Adipocyte (in vitro differentiated cells): ENCODE measurements around the gene LGALS1.
A peak's percentile ranks its signal among the peaks of the same experiment; 100 is the strongest.

Source experiments
- DNase-seq: peaks from one replicate; pipeline ENCODE4 v3.0.0-alpha.2; 2015; ENCODE audit warnings: low read depth
- H3K27me3 ChIP-seq: replicated peaks from 2 replicates; pipeline ENCODE4 v1.7.0; 2013; ENCODE audit warnings: mild to moderate bottlenecking, low read length, moderate library complexity; ENCODE audit not compliant: control insufficient read depth, insufficient read depth
- H3K36me3 ChIP-seq: 2 replicates; pipeline ENCODE4 v1.7.0; 2013; ENCODE audit warnings: low read length, mild to moderate bottlenecking, moderate library complexity; ENCODE audit not compliant: control insufficient read depth, insufficient read depth, severe bottlenecking
- H3K4me1 ChIP-seq: 2 replicates; pipeline ENCODE4 v1.7.0; 2013; ENCODE audit warnings: mild to moderate bottlenecking, low read length, moderate library complexity; ENCODE audit not compliant: control insufficient read depth, insufficient read depth
- H3K4me3 ChIP-seq: 2 replicates; pipeline ENCODE4 v1.7.0; 2013; ENCODE audit warnings: mild to moderate bottlenecking, low read length, moderate library complexity
- H3K9ac ChIP-seq: 2 replicates; pipeline ENCODE4 v1.7.0; 2013; ENCODE audit warnings: mild to moderate bottlenecking, low read length, moderate library complexity
- H3K9me3 ChIP-seq: 2 replicates; pipeline ENCODE4 v1.7.0; 2013; ENCODE audit warnings: mild to moderate bottlenecking, low read length, moderate library complexity; ENCODE audit not compliant: control insufficient read depth

The LGALS1 gene

GRCh38 chr22:37696657-37697537, 21.5 kb downstream of the LGALS1 start, which contains the start of gene TRIOBP:
Gene TRIOBP (plus strand): TSS chr22:37697048. CDS start chr22:37701366, 4,318 bp downstream.
- H3K4me3 ChIP-seq = peak within 1 kb of the TSS; percentile 57
- no peaks in the 10 kb centered on the region for H3K9me3 ChIP-seq
- peaks cover 18% of the 10 kb centered on the region for H3K4me1 ChIP-seq
- peaks cover 14% of the 10 kb centered on the region for H3K36me3 ChIP-seq
- no peaks in the 10 kb centered on the region for H3K27me3 ChIP-seq
- peak within 1 kb of the TSS; percentile 25 for H3K9ac ChIP-seq
- DNase-seq = peak; percentile 98

- H3K27me3 ChIP-seq = no peaks in the 10 kb centered on the region
- H3K9me3 ChIP-seq = no peaks in the 10 kb centered on the region
- DNase-seq = no peak
- peaks cover 18% of the 10 kb centered on the region for H3K4me1 ChIP-seq
- peaks cover 11% of the 10 kb centered on the region for H3K36me3 ChIP-seq
- H3K9ac ChIP-seq = no peak overlapping the region
- H3K4me3 ChIP-seq = no peak overlapping the region
These were observed 22.1 kb downstream of the LGALS1 start for GRCh38 chr22:37697538-37697835.

GRCh38 chr22:37701141-37701786, 25.8 kb downstream of the LGALS1 start:
- H3K4me1 ChIP-seq = peaks cover 16% of the 10 kb centered on the region
- H3K9me3 ChIP-seq = no peaks in the 10 kb centered on the region
- H3K27me3 ChIP-seq = no peaks in the 10 kb centered on the region
- H3K4me3 ChIP-seq = no peak overlapping the region
- no peak for DNase-seq
- H3K36me3 ChIP-seq = no peaks in the 10 kb centered on the region
- no peak overlapping the region for H3K9ac ChIP-seq

GRCh38 chr22:37703906-37704305, 28.5 kb downstream of the LGALS1 start:
- Histone ChIP-seq H3K9ac (no peak overlapping the region), H3K4me3 (no peak overlapping the region), H3K36me3 (no peaks in the 10 kb centered on the region), H3K9me3 (no peaks in the 10 kb centered on the region), H3K4me1 (peaks cover 10% of the 10 kb centered on the region), H3K27me3 (no peaks in the 10 kb centered on the region)
- DNase-seq = no peak

- Histone ChIP-seq H3K9ac (no peak overlapping the region), H3K9me3 (no peaks in the 10 kb centered on the region), H3K4me3 (no peak overlapping the region), H3K4me1 (peaks cover 10% of the 10 kb centered on the region), H3K36me3 (no peaks in the 10 kb centered on the region), H3K27me3 (no peaks in the 10 kb centered on the region)
- DNase-seq = no peak
These were observed 29.2 kb downstream of the LGALS1 start for GRCh38 chr22:37704645-37705044.

- Histone ChIP-seq H3K4me1 (peaks cover 10% of the 10 kb centered on the region), H3K36me3 (no peaks in the 10 kb centered on the region), H3K9me3 (no peaks in the 10 kb centered on the region), H3K4me3 (no peak overlapping the region), H3K9ac (no peak overlapping the region), H3K27me3 (no peaks in the 10 kb centered on the region)
- no peak for DNase-seq
These were observed 29.8 kb downstream of the LGALS1 start for GRCh38 chr22:37705205-37705604.

GRCh38 chr22:37708580-37709444, 33.4 kb downstream of the LGALS1 start:
- H3K9ac ChIP-seq = no peak overlapping the region
- no peaks in the 10 kb centered on the region for H3K9me3 ChIP-seq
- no peak overlapping the region for H3K4me3 ChIP-seq
- DNase-seq = no peak
- no peaks in the 10 kb centered on the region for H3K27me3 ChIP-seq
- no peaks in the 10 kb centered on the region for H3K36me3 ChIP-seq
- H3K4me1 ChIP-seq = peaks cover 9% of the 10 kb centered on the region

- H3K4me3 ChIP-seq = no peak overlapping the region
- no peaks in the 10 kb centered on the region for H3K36me3 ChIP-seq
- no peak for DNase-seq
- no peak overlapping the region for H3K9ac ChIP-seq
- no peaks in the 10 kb centered on the region for H3K9me3 ChIP-seq
- no peaks in the 10 kb centered on the region for H3K27me3 ChIP-seq
- peaks cover 7% of the 10 kb centered on the region for H3K4me1 ChIP-seq
These were observed 34.0 kb downstream of the LGALS1 start for GRCh38 chr22:37709445-37709765.

- Histone ChIP-seq H3K27me3 (no peaks in the 10 kb centered on the region), H3K4me1 (peaks cover 7% of the 10 kb centered on the region), H3K9ac (no peak overlapping the region), H3K4me3 (no peak overlapping the region), H3K9me3 (no peaks in the 10 kb centered on the region), H3K36me3 (no peaks in the 10 kb centered on the region)
- no peak for DNase-seq
These were observed 35.2 kb downstream of the LGALS1 start for GRCh38 chr22:37710675-37711074.

- H3K9me3 ChIP-seq = no peaks in the 10 kb centered on the region
- H3K4me1 ChIP-seq = peaks cover under 1% of the 10 kb centered on the region
- DNase-seq = no peak
- no peak overlapping the region for H3K4me3 ChIP-seq
- no peaks in the 10 kb centered on the region for H3K27me3 ChIP-seq
- H3K9ac ChIP-seq = no peak overlapping the region
- no peaks in the 10 kb centered on the region for H3K36me3 ChIP-seq
These were observed 36.1 kb downstream of the LGALS1 start for GRCh38 chr22:37711490-37711889.

- no peak overlapping the region for H3K9ac ChIP-seq
- no peak overlapping the region for H3K4me3 ChIP-seq
- H3K4me1 ChIP-seq = peaks cover 5% of the 10 kb centered on the region
- DNase-seq = no peak
- no peaks in the 10 kb centered on the region for H3K9me3 ChIP-seq
- no peaks in the 10 kb centered on the region for H3K36me3 ChIP-seq
- no peaks in the 10 kb centered on the region for H3K27me3 ChIP-seq
These were observed 38.3 kb downstream of the LGALS1 start for GRCh38 chr22:37713761-37714160.
